Measurements from ENCODE around the gene AFF3.
"Not testable (repeated sequence)": the region's sequence is repeated elsewhere in the genome, so short reads cannot be mapped to it uniquely, and the experiment has no call there.

Gene AFF3

DNA sequence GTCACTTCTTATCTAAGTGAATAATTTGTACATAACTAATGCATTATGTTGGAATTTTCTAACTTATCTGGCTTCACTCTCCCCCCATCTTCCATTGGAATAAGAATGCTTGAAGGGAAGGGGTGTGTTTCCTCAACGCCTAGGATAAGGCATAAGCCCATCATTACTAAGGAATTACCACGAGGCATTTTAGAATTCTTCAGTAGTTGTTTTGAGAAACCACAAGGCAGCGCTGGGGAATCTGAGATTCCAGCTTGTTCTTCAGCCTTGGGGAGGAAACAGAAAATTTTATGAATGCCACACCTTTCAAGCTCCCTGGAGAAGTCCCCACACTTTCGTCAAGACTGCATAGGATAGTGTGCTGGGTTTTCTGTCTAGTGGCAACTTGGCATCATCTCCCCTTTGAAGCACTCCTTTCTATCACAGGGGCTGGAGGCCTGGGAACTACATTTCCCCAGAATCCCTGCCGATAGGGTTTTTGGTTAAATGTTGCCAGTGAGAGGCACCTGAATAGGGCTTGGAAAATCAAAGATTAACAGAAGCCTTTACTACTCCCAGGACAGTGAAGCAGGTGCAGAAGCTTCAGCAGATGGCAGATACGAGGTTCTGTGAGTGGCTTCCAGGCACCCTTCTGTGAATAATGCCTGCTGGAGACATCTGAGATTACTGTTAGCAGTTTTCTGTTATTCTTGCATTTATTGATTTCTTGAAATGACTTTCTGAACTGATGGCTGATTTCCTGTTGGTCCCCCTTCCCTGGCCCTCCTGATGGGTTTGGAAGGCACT is 459.9 kb downstream of the AFF3 start:
- peak; percentile 48 for DNase-seq

DNA sequence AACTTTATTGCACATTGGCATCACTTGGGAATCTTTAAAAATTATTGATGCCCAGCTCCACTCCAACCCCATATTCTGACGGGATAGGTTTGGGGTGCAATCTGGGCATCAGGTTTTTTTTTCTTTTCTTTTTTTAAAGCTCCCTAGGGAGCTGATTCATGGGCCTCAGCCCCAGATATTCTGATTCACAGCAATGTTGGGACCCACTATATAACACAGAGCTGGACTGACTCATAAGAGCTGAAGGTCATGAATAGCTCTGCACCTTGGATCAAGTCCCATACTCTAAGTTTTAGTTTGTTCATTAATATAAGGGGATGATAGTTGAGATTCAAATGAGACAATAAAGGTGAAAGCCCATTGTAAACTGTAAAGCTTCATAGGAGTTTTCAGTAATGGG is 461.4 kb downstream of the AFF3 start:
- no peak for DNase-seq

GRCh38 chr2:99679518-99679917 is 462.9 kb downstream of the AFF3 start:
- no peak for DNase-seq

DNA sequence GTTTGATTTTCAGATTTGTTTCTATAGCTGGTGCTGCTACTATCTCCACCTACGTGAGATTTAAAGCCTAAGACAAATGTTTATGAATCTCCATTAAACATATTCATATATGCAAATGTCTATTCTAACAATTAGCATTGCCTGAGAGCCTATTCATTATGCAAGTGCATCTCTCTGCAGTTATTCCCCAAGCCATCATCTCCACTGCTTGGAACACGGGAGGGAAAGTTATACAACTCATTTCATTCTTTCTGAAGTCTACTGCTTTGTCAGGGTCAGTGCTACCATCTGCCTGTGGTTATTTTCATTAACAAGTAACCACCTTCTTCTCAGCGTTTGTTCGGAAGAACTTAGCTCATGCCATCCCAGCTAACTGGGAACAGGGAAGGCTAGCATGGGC is 463.8 kb downstream of the AFF3 start:
- no peak for DNase-seq

- DNase-seq: no peak
Measured at GRCh38 chr2:99677814-99678213, 464.6 kb downstream of the AFF3 start.

DNA sequence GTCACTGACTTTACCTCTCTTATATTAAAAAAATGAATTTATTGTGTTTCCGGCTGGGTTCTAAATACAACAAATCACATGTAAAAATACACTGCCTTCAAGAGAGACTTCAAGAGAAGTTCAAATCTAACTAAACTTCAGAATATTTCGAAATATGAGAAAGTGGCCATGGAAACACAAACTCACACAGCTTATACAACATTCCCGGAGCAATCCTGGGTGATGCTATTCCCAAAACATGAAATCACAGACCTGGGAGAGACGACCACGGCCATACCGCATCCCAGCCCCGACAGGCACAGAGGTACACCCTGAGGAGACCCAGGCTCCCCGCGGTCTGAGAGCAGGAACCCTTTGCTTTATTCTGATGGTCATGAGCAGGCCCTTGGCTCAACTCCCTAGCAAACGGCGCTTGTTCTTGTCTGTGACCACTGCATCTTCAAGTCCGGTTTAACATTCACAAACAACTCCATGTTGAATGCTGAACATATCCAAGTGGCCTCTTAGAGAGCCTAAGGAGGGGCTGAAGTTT is 467.2 kb downstream of the AFF3 start:
- DNase-seq: no peak

DNA sequence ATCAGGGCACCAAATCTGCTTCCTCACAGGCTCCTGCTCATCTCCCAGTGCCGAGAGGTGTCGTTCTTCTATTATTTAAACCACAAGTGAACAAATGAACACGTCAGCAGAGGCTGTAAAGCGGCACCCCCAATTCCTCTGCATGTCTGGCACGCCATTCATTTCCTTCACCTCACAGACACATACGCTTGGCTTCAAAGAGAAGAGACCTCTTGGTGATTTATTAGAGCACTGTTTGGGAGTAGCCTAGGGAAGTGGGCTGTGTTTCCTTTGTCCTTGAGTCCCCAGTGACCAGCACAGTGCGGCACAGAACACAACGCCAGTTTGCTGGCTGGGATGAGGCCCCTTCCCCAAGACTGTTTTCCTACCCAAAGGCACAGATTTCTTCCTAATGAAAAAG is 468.3 kb downstream of the AFF3 start:
- no peak for DNase-seq

GRCh38 chr2:99672766-99673350 is 469.5 kb downstream of the AFF3 start:
- no peak for DNase-seq

GRCh38 chr2:99670768-99671734 is 471.3 kb downstream of the AFF3 start:
- no peak for DNase-seq

- no peak for DNase-seq
Measured at GRCh38 chr2:99666256-99666655, 476.1 kb downstream of the AFF3 start.

DNA sequence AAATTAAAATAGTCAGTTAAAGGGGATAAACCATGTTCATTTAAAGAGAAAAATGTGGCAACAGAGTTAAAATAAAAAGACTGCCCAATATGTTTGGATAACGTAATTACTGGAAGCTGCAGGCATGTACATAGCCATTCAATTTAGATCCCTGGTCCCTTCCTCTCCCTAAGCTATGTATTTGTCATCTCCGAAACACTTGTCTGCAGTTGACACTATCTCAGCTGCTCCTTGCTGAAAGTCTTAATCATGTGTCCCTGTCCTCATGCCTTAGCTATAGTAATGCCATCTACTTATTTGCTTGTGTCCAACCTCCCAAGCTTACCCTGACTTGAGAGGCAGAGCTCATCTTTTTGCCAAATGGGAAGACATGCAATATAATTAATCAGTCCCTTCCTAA is 478.7 kb downstream of the AFF3 start:
- no peak for DNase-seq

GRCh38 chr2:99662761-99663341 is 479.5 kb downstream of the AFF3 start:
- DNase-seq: no peak

DNA sequence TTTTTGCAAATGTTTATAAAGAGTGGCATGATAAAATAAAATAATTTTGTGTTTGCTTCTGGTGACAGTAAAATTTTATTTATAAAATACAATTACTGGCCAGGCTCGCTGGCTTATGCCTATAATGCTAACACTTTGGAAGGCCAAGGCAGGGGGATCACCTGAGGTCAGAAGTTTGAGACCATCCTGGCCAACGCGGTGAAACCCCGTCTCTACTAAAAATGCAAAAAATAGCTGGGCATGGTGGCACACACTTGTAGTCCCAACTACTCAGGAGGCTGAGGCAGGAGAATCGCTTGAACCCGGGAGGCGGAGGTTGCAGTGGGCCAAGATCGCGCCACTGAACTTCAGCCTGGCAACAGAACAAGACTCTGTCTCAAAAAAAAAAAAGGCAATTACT is 480.6 kb downstream of the AFF3 start:
- not testable (repeated sequence) for DNase-seq

DNA sequence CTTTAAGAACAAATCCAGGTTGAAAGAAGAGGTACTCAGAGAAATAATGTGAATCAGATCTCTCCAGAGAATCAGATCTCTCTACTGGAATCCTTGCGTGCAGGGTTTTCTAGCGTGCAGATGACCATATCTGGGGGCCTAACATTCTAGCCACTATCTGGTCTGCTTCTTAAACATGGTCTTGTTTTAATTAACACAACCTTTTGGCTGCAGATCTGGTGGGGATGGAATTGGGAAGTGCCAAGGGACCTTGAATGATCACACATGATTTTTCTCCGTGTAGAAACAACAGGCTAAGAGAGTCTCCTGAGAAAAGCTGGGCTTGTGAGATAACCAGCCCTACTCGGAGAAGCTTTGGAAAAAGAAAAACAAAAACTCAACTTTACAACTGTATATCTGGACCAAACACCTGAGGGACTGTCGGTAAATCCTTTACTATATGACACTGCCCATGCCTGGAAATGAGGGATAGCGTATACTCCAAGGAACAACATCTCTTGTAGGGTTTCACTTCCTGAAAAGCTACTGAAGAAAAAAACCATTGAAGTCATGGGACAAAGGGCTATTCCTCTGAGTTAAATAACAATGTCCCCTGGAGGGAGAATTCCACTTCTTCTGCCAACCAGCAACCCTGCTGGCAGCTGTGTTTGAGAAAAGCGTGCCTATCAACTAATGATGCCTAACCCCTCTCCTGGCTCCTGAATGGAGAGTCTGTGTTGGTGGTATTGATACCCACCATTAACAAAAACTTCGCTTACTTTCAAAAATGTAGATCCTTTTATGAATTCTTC is 481.6 kb downstream of the AFF3 start:
- no peak for DNase-seq

DNA sequence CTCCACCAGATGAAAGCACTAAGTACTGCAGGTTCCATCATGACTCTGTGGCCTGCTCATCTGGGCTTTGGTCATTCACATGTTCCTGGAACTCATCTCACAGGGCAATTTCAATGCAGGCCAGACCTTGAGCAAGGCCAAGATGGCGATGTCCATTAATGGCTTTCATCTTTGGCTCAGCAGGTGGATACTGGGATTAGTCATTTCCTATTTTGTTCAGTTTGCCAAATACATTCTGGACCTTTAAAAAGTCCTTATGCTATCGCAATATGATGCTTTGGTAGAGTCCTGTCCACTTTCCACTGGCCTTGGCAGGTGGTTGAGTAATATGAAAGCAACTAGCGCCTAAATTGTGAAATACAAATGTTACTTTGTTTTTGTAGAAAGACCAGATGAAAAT is 482.5 kb downstream of the AFF3 start:
- DNase-seq: no peak

- no peak for DNase-seq
Measured at GRCh38 chr2:99657691-99658258, 484.6 kb downstream of the AFF3 start.

GRCh38 chr2:99656994-99657393 is 485.4 kb downstream of the AFF3 start:
- no peak for DNase-seq

- DNase-seq: no peak
Measured at GRCh38 chr2:99653433-99653832, 489.0 kb downstream of the AFF3 start.

- no peak for DNase-seq
Measured at GRCh38 chr2:99652862-99653261, 489.5 kb downstream of the AFF3 start.

- no peak for DNase-seq
Measured at GRCh38 chr2:99651930-99652670, 490.3 kb downstream of the AFF3 start.
